IMR-90 (cell line): ENCODE data around the gene YAF2. TPM values are rescaled to one million over a fixed set of nuclear protein-coding genes. Genes with fewer than 3 reads are reported as not detected.

ENCODE experiments used
- ATAC-seq: fragments of 200-7000 bp; cut with Tn5 transposase; 2 replicates; pipeline ENCODE4 v1.9.1; 2020; ENCODE audit warnings: low read depth, mild to moderate bottlenecking, moderate library complexity
- BruUV-seq: library from RNA; stranded (reverse); fragments of 400-500 nt; replicated peaks from 2 replicates; lab custom pipeline; 2021; lab: Mats Ljungman, UMichigan
- CTCF ChIA-PET: fragments of 300-600 bp; formaldehyde crosslinking; extraction: SDS; loops from one replicate; lab custom pipeline; 2021; ENCODE audit warnings: antibody characterized with exemption; lab: Yijun Ruan, JAX
- POLR2A ChIA-PET: fragments of 300-600 bp; sonication (Branson Sonifier 250); formaldehyde crosslinking; loops from one replicate; lab custom pipeline; 2022; ENCODE audit warnings: antibody characterized with exemption; ENCODE audit not compliant: unreplicated experiment; lab: Charles Lee
- DNase-seq: peaks from one replicate; pipeline ENCODE4 v3.0.0; 2013
- H2AFZ ChIP-seq: replicated peaks from 2 replicates; pipeline ENCODE3; 2013; ENCODE audit warnings: low read length, mild to moderate bottlenecking; ENCODE audit not compliant: poor library complexity
- H2AK5ac ChIP-seq: 2 replicates; pipeline ENCODE4 v1.6.1; 2013; ENCODE audit warnings: low read depth, low read length, inconsistent platforms
- H2AK9ac ChIP-seq: replicated peaks from 2 replicates; pipeline ENCODE3; 2013; ENCODE audit warnings: mild to moderate bottlenecking, low read depth, low read length, moderate library complexity; ENCODE audit not compliant: poor library complexity
- H2BK120ac ChIP-seq: 2 replicates; pipeline ENCODE4 v1.6.1; 2013; ENCODE audit warnings: low read depth, low read length, inconsistent platforms
- H2BK15ac ChIP-seq: 3 replicates; pipeline ENCODE4 v1.6.1; 2013; ENCODE audit warnings: low read depth, low read length, inconsistent platforms
- H2BK20ac ChIP-seq: 2 replicates; pipeline ENCODE4 v1.6.1; 2013; ENCODE audit warnings: low read depth, mild to moderate bottlenecking, inconsistent platforms, low read length, moderate library complexity
- H2BK5ac ChIP-seq: 2 replicates; pipeline ENCODE4 v1.6.1; 2013; ENCODE audit warnings: mild to moderate bottlenecking, low read depth, low read length, inconsistent platforms; ENCODE audit not compliant: poor library complexity, severe bottlenecking
- H3K14ac ChIP-seq: replicated peaks from 2 replicates; pipeline ENCODE4 v1.6.1; 2013; ENCODE audit warnings: low read depth, low read length, inconsistent platforms
- H3K18ac ChIP-seq: 2 replicates; pipeline ENCODE4 v1.6.1; 2013; ENCODE audit warnings: low read depth, low read length, control low read depth
- H3K23ac ChIP-seq: 2 replicates; pipeline ENCODE4 v1.6.1; 2013; ENCODE audit warnings: low read depth, low read length, inconsistent platforms
- H3K27ac ChIP-seq: 2 replicates; pipeline ENCODE4 v1.5.1; 2013; ENCODE audit warnings: mild to moderate bottlenecking, control low read depth, low read length; ENCODE audit not compliant: insufficient read depth
- H3K27me3 ChIP-seq: 2 replicates; pipeline ENCODE4 v1.6.1; 2013; ENCODE audit warnings: low read length; ENCODE audit not compliant: control insufficient read depth, insufficient read depth
- H3K36me3 ChIP-seq: 2 replicates; pipeline ENCODE4 v1.6.1; 2013; ENCODE audit warnings: low read length, mixed read lengths; ENCODE audit not compliant: control insufficient read depth, insufficient read depth
- H3K4ac ChIP-seq: 2 replicates; pipeline ENCODE4 v1.6.1; 2013; ENCODE audit warnings: low read depth, low read length, inconsistent platforms
- H3K4me1 ChIP-seq: 2 replicates; pipeline ENCODE4 v1.6.1; 2013; ENCODE audit warnings: low read length, mixed read lengths; ENCODE audit not compliant: control insufficient read depth, insufficient read depth
- H3K4me2 ChIP-seq: 2 replicates; pipeline ENCODE4 v1.6.1; 2013; ENCODE audit warnings: low read depth, mild to moderate bottlenecking, control low read depth, low read length, moderate library complexity
- H3K4me3 ChIP-seq: 2 replicates; pipeline ENCODE4 v1.5.1; 2013; ENCODE audit warnings: low read depth, mild to moderate bottlenecking, control low read depth, low read length, moderate library complexity; ENCODE audit not compliant: insufficient read depth
- H3K56ac ChIP-seq: 2 replicates; pipeline ENCODE4 v1.6.1; 2013; ENCODE audit warnings: low read length, inconsistent platforms; ENCODE audit not compliant: insufficient read depth; ENCODE audit errors: extremely low read depth
- H3K79me1 ChIP-seq, 2 experiments: 2 replicates each; pipeline ENCODE4 v1.6.1; 2013; ENCODE audit warnings: low read length in 2 of 2, inconsistent platforms in 1 of 2, low read depth in 1 of 2
- H3K9ac ChIP-seq: 2 replicates; pipeline ENCODE4 v1.6.1; 2013; ENCODE audit warnings: low read depth, low read length, control low read depth
- H3K9me1 ChIP-seq: 2 replicates; pipeline ENCODE4 v1.6.1; 2013; ENCODE audit warnings: low read length, inconsistent platforms; ENCODE audit not compliant: insufficient read depth
- H3K9me3 ChIP-seq: 2 replicates; pipeline ENCODE4 v1.6.1; 2013; ENCODE audit warnings: low read length; ENCODE audit not compliant: control insufficient read depth, insufficient read depth
- H4K20me1 ChIP-seq: 2 replicates; pipeline ENCODE4 v1.6.1; 2013; ENCODE audit warnings: low read length, inconsistent platforms; ENCODE audit not compliant: insufficient read depth
- H4K5ac ChIP-seq: 2 replicates; pipeline ENCODE4 v1.6.1; 2013; ENCODE audit warnings: mild to moderate bottlenecking, low read depth, low read length, control low read depth
- H4K8ac ChIP-seq, 2 experiments: 2 replicates each; pipeline ENCODE4 v1.6.1; 2013; ENCODE audit warnings: low read depth in 2 of 2, low read length in 2 of 2, control low read depth in 1 of 2, inconsistent platforms in 1 of 2
- H4K91ac ChIP-seq: 2 replicates; pipeline ENCODE4 v1.6.1; 2013; ENCODE audit warnings: low read depth, low read length, inconsistent platforms; ENCODE audit not compliant: insufficient read depth
- CEBPB ChIP-seq: IDR thresholded peaks from 2 replicates; pipeline ENCODE4 v1.6.1; 2012; ENCODE audit warnings: low read depth, low read length, improper control_type of control experiment
- MAFK ChIP-seq: IDR thresholded peaks from 2 replicates; pipeline ENCODE4 v1.6.1; 2012; ENCODE audit warnings: low read depth, low read length, improper control_type of control experiment
- RAD21 ChIP-seq: IDR thresholded peaks from 2 replicates; pipeline ENCODE4 v1.6.1; 2012; ENCODE audit warnings: low read length, improper control_type of control experiment
- RFX5 ChIP-seq: IDR thresholded peaks from 2 replicates; pipeline ENCODE4 v1.8.0; 2012; ENCODE audit warnings: low read depth, mild to moderate bottlenecking, low read length, moderate library complexity
- SMC3 ChIP-seq: fragments of 150-350 bp; IDR thresholded peaks from 2 replicates; pipeline ENCODE4 v1.6.1; 2016; ENCODE audit warnings: low read depth, mild to moderate bottlenecking, antibody characterized with exemption, low read length, moderate library complexity
- WGBS, 2 experiments: methylation state at CpG; one replicate each; pipeline versions ENCODE4 v1.1.5 to v1.1.7; 2013; ENCODE audit warnings: missing lambda C conversion rate in 2 of 2; ENCODE audit not compliant: insufficient read length in 1 of 2; ENCODE audit errors: extremely low coverage in 2 of 2; 5-methylcytosine and 5-hydroxymethylcytosine counted together
- dilution Hi-C: fragments of 300-500 bp; cut with HindIII; formaldehyde crosslinking; loops from one replicate; pipeline ENCODE4 v1.14.3; 2018; ENCODE audit warnings: low sequenced_read_pairs; ENCODE audit not compliant: unreplicated experiment
- in situ Hi-C: fragments of 300-500 bp; cut with MboI; formaldehyde crosslinking; loops from 3 replicates; pipeline ENCODE4 v1.14.3; 2019; ENCODE audit warnings: low sequenced_read_pairs, inconsistent platforms, mixed read lengths
- intact Hi-C: fragments of 100-400 bp; cut with micrococcal nuclease; formaldehyde crosslinking; loops from 2 replicates; pipeline ENCODE4 v1.10.0; 2022
- polyA plus RNA-seq, 3 experiments: library from polyadenylated mRNA; depleted of rRNA; stranded (reverse); fragments of >200 nt; gene quantifications; 2 replicates each; pipeline ENCODE4 v1.2.3, GENCODE V29; 2012; ENCODE audit warnings: low replicate concordance in 1 of 3
- total RNA-seq: library from RNA; depleted of rRNA; stranded (reverse); fragments of >200 nt; gene quantifications from 2 replicates; pipeline ENCODE4 v1.2.3, GENCODE V29; 2012
- TF ChIP-seq, protein P1 (sequence below): conservative IDR thresholded peaks from 2 replicates; pipeline ENCODE4 v1.5.1; 2012; ENCODE audit warnings: mild to moderate bottlenecking, low read depth, low read length, improper control_type of control experiment
- TF ChIP-seq, protein P2 (sequence below): fragments of 150-350 bp; IDR thresholded peaks from 2 replicates; pipeline ENCODE4 v1.6.1; 2016; ENCODE audit warnings: low read depth, mild to moderate bottlenecking, low read length, moderate library complexity, borderline replicate concordance
- TF ChIP-seq, protein P3 (sequence below): fragments of 150-350 bp; IDR thresholded peaks from 2 replicates; pipeline ENCODE4 v1.6.1; 2017; ENCODE audit warnings: mild to moderate bottlenecking, antibody characterized with exemption, low read length, low read depth

The YAF2 gene
- total and polyA plus RNA-seq, 2 of the 4 experiments (the other 2 are of a cell fraction): 7.9 to 14.2 TPM

DNA sequence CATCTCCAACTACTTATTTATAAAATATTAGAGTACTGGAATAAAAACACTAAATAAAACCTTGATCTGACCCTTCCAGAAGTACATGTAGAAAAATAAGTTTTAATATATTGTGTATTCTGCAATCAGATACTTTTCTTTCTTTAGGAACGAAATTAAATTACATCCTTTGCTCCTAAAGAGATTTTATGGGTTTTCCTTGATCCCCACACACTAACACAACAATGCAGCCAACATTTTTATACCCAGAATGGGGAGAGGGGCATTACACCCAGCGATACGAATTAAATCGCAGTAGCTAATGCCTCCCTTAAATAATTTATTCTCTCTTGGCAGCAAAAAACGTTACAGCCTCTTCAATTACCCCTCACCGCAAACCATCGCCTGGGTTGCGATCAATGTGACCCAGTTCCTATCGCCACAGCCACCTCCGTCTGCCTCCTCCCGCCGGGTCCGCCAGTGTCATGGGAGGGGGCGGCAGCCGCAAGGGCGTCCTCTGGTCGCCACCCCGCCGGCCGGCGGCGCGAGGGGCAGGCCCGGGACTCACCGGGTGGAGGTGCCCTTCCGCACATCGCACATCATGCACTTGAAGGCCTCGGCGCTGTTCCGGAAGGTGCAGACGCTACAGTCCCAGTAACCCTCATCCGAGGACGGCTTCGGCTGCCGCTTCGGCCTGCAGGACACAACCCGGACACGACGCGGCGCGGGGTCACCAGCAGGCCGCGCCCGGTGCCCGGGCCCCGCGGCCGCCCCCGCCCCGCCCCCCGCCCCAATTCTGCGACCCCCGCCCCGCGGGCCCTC, 796 bp downstream of the YAF2 start:
- H2AFZ ChIP-seq: peak overlapping the region; percentile 82
- BruUV-seq: no TSS peak
- DNase-seq (peak; percentile 75), ATAC-seq (peak; percentile 76)
- peak overlapping the region; percentile 31 to 75; a peak in 2 of 4 replicates for H4K8ac ChIP-seq
- H3K23ac ChIP-seq: peak overlapping the region; percentile 90
- H3K4me2 ChIP-seq: peak overlapping the region; percentile 87
- H2BK5ac ChIP-seq: peak overlapping the region; percentile 80
- peak overlapping the region; percentile 85 for H3K27ac ChIP-seq
- peak overlapping the region; percentile 81 for H3K14ac ChIP-seq
- H4K20me1 ChIP-seq: peaks cover 3% of the 10 kb centered on the region; the same call in 1 of the 2 replicates
- 0% methylated on average over 16 of the region's 56 CpGs; no CpG with 5 or more reads in 1 of the 2 experiments for WGBS, 2 experiments
- no peaks in the 10 kb centered on the region for H3K27me3 ChIP-seq
- H4K5ac ChIP-seq: peak overlapping the region; percentile 45; the same call in 1 of the 2 replicates
- peak overlapping the region; percentile 32; the same call in 1 of the 2 replicates for H4K91ac ChIP-seq
- intact Hi-C loops (loop anchor here (5.0 kb wide), 2 partner anchors 90 to 105 kb away; no protein-coding TSS in a partner anchor), in situ Hi-C loops (loop anchor here (10.0 kb wide), 1 partner anchor 88 kb away; the partner anchor contains the start of genes PPHLN1 and ZCRB1), dilution Hi-C loops (no loop called here)
- H2BK120ac ChIP-seq: no peak overlapping the region
- H3K36me3 ChIP-seq: no peaks in the 10 kb centered on the region; the same call in none of the 2 replicates
- H3K18ac ChIP-seq: no peak overlapping the region
- no peaks in the 10 kb centered on the region; the same call in 1 of the 2 replicates for H3K9me1 ChIP-seq
- H2AK5ac ChIP-seq: no peak overlapping the region
- H3K9me3 ChIP-seq: no peaks in the 10 kb centered on the region
- no peak overlapping the region for H2BK20ac ChIP-seq
- peaks cover 19 to 33% of the 10 kb centered on the region in 2 experiments for H3K79me1 ChIP-seq
- peak overlapping the region; percentile 83 for H3K4ac ChIP-seq
- CTCF ChIA-PET: no interaction called here
- H3K9ac ChIP-seq: peak overlapping the region; percentile 88
- H3K4me3 ChIP-seq: peak overlapping the region; percentile 97
- POLR2A ChIA-PET: no interaction called here
- peak; percentile 25 for TF ChIP-seq RAD21
- no peak for TF ChIP-seq RFX5
- peak; percentile 25; the same call in 1 of the 2 replicates for TF ChIP-seq SMC3
- TF ChIP-seq MAFK: no peak
- TF ChIP-seq, protein P1, sequence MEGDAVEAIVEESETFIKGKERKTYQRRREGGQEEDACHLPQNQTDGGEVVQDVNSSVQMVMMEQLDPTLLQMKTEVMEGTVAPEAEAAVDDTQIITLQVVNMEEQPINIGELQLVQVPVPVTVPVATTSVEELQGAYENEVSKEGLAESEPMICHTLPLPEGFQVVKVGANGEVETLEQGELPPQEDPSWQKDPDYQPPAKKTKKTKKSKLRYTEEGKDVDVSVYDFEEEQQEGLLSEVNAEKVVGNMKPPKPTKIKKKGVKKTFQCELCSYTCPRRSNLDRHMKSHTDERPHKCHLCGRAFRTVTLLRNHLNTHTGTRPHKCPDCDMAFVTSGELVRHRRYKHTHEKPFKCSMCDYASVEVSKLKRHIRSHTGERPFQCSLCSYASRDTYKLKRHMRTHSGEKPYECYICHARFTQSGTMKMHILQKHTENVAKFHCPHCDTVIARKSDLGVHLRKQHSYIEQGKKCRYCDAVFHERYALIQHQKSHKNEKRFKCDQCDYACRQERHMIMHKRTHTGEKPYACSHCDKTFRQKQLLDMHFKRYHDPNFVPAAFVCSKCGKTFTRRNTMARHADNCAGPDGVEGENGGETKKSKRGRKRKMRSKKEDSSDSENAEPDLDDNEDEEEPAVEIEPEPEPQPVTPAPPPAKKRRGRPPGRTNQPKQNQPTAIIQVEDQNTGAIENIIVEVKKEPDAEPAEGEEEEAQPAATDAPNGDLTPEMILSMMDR: peak; percentile 45; the same call in 1 of the 2 replicates
- TF ChIP-seq, protein P2, sequence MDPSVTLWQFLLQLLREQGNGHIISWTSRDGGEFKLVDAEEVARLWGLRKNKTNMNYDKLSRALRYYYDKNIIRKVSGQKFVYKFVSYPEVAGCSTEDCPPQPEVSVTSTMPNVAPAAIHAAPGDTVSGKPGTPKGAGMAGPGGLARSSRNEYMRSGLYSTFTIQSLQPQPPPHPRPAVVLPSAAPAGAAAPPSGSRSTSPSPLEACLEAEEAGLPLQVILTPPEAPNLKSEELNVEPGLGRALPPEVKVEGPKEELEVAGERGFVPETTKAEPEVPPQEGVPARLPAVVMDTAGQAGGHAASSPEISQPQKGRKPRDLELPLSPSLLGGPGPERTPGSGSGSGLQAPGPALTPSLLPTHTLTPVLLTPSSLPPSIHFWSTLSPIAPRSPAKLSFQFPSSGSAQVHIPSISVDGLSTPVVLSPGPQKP: no peak
- TF ChIP-seq, protein P3, sequence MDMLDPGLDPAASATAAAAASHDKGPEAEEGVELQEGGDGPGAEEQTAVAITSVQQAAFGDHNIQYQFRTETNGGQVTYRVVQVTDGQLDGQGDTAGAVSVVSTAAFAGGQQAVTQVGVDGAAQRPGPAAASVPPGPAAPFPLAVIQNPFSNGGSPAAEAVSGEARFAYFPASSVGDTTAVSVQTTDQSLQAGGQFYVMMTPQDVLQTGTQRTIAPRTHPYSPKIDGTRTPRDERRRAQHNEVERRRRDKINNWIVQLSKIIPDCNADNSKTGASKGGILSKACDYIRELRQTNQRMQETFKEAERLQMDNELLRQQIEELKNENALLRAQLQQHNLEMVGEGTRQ: no peak
- TF ChIP-seq CEBPB: no peak
- no peak overlapping the region for H2BK15ac ChIP-seq
- no peaks in the 10 kb centered on the region for H3K4me1 ChIP-seq
- H3K56ac ChIP-seq: peak overlapping the region; percentile 10; the same call in 1 of the 2 replicates
- peak overlapping the region; percentile 89 for H2AK9ac ChIP-seq
